Esophagus muscularis mucosa (tissue), 4 donors: ENCODE results near the gene VSIG2. TPM values are rescaled to one million over a fixed set of nuclear protein-coding genes. Genes with fewer than 3 reads are reported as not detected.

Experiments used
- DNase-seq: peaks from one replicate; pipeline ENCODE4 v3.0.0-alpha.2; 2017; ENCODE audit errors: extremely low spot score
- H3K27ac ChIP-seq, 4 donors: fragments of 200-600 bp; sonication (generic); replicated peaks in 1 of 4; 1 replicate in 3 of 4; 2 replicates in 1 of 4; pipeline ENCODE4 v1.5.1; 2016 to 2019; ENCODE audit warnings: mild to moderate bottlenecking in 1 of 4
- H3K27me3 ChIP-seq, 4 donors: fragments of 200-600 bp; sonication (generic); one replicate each; pipeline versions ENCODE4 v1.5.1 to v1.6.0; 2016 to 2019
- H3K36me3 ChIP-seq, 4 donors: fragments of 200-600 bp; sonication (generic); one replicate each; pipeline ENCODE4 v1.5.1; 2016 to 2019
- H3K4me1 ChIP-seq, 4 donors: fragments of 200-600 bp; sonication (generic); one replicate each; pipeline ENCODE4 v1.5.1; 2016 to 2019
- H3K4me3 ChIP-seq, 4 donors: fragments of 200-600 bp; sonication (generic); 1 replicate in 2 of 4; 2 replicates in 2 of 4; pipeline ENCODE4 v1.5.1; 2016 to 2019; ENCODE audit warnings: mild to moderate bottlenecking in 4 of 4, moderate library complexity in 1 of 4
- H3K9me3 ChIP-seq, 4 donors: fragments of 200-600 bp; sonication (generic); 1 replicate in 3 of 4; 2 replicates in 1 of 4; pipeline ENCODE4 v1.5.1; 2016 to 2019
- CTCF ChIP-seq, 3 experiments: fragments of 200-600 bp in 2 of 3; fragments of 450-650 bp in 1 of 3; sonication (generic) in 2 of 3; IDR thresholded peaks; one replicate each; pipeline ENCODE4 v1.5.1; 2017 to 2019; ENCODE audit warnings: antibody characterized with exemption in 3 of 3, mild to moderate bottlenecking in 2 of 3, moderate library complexity in 1 of 3
- EP300 ChIP-seq: sonication (generic); formaldehyde crosslinking; IDR thresholded peaks from one replicate; pipeline ENCODE4 v1.6.1; 2017; ENCODE audit warnings: antibody characterized with exemption
- POLR2A ChIP-seq: fragments of 450-650 bp; IDR thresholded peaks from one replicate; pipeline ENCODE4 v1.6.1; 2017; ENCODE audit warnings: antibody characterized with exemption, moderate library complexity, mild to moderate bottlenecking, low read depth
- POLR2AphosphoS5 ChIP-seq, 2 donors: sonication (generic); formaldehyde crosslinking; IDR thresholded peaks; one replicate each; pipeline ENCODE4 v1.6.1; 2017; ENCODE audit warnings: antibody characterized with exemption in 2 of 2
- WGBS: methylation state at CpG from one replicate; pipeline ENCODE4 v1.1.5; 2018; 5-methylcytosine and 5-hydroxymethylcytosine counted together
- intact Hi-C: fragments of 100-400 bp; cut with DNase I; formaldehyde crosslinking; loops from one replicate; pipeline ENCODE4 v1.15.1; 2023
- total RNA-seq, 4 donors: library from RNA; depleted of rRNA; stranded (reverse); fragments of >200 nt; gene quantifications; one replicate each; pipeline versions ENCODE4 v1.1.0 to v1.2.1, GENCODE V29; 2016

Gene VSIG2
- total RNA-seq, 4 donors from 2014 or later, result 0.29 TPM; not detected in 3

DNA sequence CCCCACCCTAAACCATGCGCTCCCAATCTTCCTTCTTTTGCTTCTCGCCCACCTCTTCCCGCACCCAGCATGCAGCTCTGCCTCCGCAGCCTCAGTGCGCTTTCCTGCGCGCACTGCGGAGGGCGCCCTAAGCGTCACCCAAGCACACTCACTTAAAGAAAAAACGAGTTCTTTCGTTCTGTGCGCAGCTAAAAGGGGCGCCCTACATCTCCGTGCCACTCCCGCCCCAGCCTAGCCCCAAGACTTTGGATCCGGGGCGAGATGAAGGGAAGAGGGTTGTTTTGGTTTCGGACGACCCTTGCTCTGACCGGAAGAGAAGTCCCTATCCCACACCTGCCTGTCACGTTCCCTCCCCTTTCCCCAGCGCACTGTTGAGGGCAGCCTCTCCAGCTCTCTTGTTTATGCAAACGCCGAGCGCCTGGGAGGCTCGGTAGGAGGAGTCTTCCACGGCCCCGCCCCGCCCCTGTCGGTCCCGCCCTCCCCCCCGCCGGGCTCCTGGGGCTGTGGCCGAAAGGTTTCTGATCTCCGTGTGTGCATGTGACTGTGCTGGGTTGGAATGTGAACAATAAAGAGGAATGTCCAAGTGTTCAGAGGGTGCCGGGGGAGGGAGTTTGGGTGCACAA, 5.3 kb downstream of the VSIG2 start:
- Histone ChIP-seq H3K4me3 (peak overlapping the region; percentile 51 to 62 (median 53)), H3K9me3 (no peaks in the 10 kb centered on the region), H3K4me1 (peaks cover 38 to 44% (median 43%) of the 10 kb centered on the region in 4 donors), H3K27ac (peak overlapping the region; percentile 29 to 56 (median 48)), H3K36me3 (peaks cover 0 to 13% (median 0%) of the 10 kb centered on the region in 4 donors), H3K27me3 (peaks cover 0 to 100% (median 41%) of the 10 kb centered on the region in 4 donors)
- no peak for DNase-seq
- WGBS, result 2% methylated on average over 21 of the region's 37 CpGs
- intact Hi-C loops, result no loop called here
- TF ChIP-seq CTCF (IDR thresholded peaks at IDR 0.05) (peak in 2 of 3 experiments; percentile 32 to 34), POLR2AphosphoS5 (IDR thresholded peaks at IDR 0.05) (peak; percentile 63 to 79), EP300 (no peak)

- Histone ChIP-seq H3K27ac (peak overlapping the region; percentile 29 to 56 (median 48)), H3K9me3 (no peaks in the 10 kb centered on the region), H3K27me3 (peaks cover 0 to 100% (median 39%) of the 10 kb centered on the region in 4 donors), H3K36me3 (peaks cover 0 to 6% (median 0%) of the 10 kb centered on the region in 4 donors), H3K4me3 (peak overlapping the region; percentile 51 to 62 (median 53)), H3K4me1 (peaks cover 35 to 40% (median 38%) of the 10 kb centered on the region in 4 donors)
- 14% methylated on average over 37 of the region's 41 CpGs for WGBS
- intact Hi-C loops, result no loop called here
- TF ChIP-seq POLR2AphosphoS5 (IDR thresholded peaks at IDR 0.05) (no peak), POLR2A (no peak), EP300 (no peak), CTCF (IDR thresholded peaks at IDR 0.05) (no peak)
- no peak for DNase-seq
Observed at GRCh38 chr11:124745835-124746620, 6.0 kb downstream of the VSIG2 start.

GRCh38 chr11:124745270-124745834, 6.7 kb downstream of the VSIG2 start:
- Histone ChIP-seq H3K4me3 (peak overlapping the region in 2 of 4 donors; percentile 53), H3K9me3 (no peaks in the 10 kb centered on the region), H3K27me3 (peaks cover 2 to 100% (median 42%) of the 10 kb centered on the region in 4 donors), H3K36me3 (peaks cover 0 to 4% (median 0%) of the 10 kb centered on the region in 4 donors), H3K4me1 (peaks cover 41 to 47% (median 43%) of the 10 kb centered on the region in 4 donors), H3K27ac (no peak overlapping the region)
- intact Hi-C loops, result no loop called here
- WGBS, result 40% methylated on average over 34 of the region's 44 CpGs
- TF ChIP-seq EP300 (no peak), CTCF (IDR thresholded peaks at IDR 0.05) (no peak), POLR2AphosphoS5 (IDR thresholded peaks at IDR 0.05) (no peak), POLR2A (no peak)
- DNase-seq, result no peak

DNA sequence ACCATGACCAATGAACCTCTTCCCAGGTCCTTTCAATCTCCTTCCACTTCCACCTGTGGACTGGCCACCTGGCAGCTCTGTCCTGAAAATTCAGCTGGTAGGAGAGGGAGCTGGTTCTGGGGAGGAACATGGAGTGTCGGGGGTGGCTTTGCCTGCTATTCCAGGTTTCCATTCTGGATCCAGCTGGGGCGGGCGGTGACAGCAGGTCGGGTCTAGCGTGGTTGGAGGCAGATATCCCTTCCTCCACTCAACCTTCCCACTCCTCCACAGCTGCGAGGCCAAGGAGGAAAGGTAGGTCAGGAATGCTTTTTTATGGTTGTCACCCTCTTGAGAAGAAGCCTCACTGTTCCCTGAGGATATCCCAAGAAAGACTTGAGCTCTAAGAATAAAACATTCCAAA, 9.0 kb downstream of the VSIG2 start:
- DNase-seq, result no peak
- H3K27me3 ChIP-seq, result peaks cover 7 to 94% (median 45%) of the 10 kb centered on the region in 4 donors
- H3K4me1 ChIP-seq, result peaks cover 36 to 50% (median 44%) of the 10 kb centered on the region in 4 donors
- no peak for TF ChIP-seq CTCF (IDR thresholded peaks at IDR 0.05)
- TF ChIP-seq POLR2AphosphoS5 (IDR thresholded peaks at IDR 0.05), result no peak
- TF ChIP-seq EP300, result no peak
- no peak for TF ChIP-seq POLR2A
- intact Hi-C loops, result loop anchor here (5.0 kb wide), 1 partner anchor 71 kb away; the partner anchor contains the start of genes SIAE and SPA17
- no peak overlapping the region for H3K4me3 ChIP-seq
- H3K9me3 ChIP-seq, result no peaks in the 10 kb centered on the region
- 87% methylated on average over 6 of the region's 6 CpGs for WGBS
- no peak overlapping the region for H3K27ac ChIP-seq
- no peaks in the 10 kb centered on the region for H3K36me3 ChIP-seq
